Gastroesophageal sphincter (tissue), 4 donors: Measurements from ENCODE around the gene NRP1. TPM values are rescaled to one million over a fixed set of nuclear protein-coding genes. Genes with fewer than 3 reads are reported as not detected.

Experiments
- ATAC-seq: fragments of 150-250 bp; one replicate; pipeline ENCODE4 v1.9.1; 2016; ENCODE audit warnings: mild to moderate bottlenecking, moderate library complexity
- H3K27ac ChIP-seq, 4 donors: fragments of 200-600 bp; sonication (generic) in 3 of 4; 1 replicate in 3 of 4; 2 replicates in 1 of 4; pipeline ENCODE4 v1.5.1; 2016 to 2019
- H3K27me3 ChIP-seq: fragments of 200-600 bp; sonication (generic); one replicate; pipeline ENCODE4 v1.5.1; 2019
- H3K36me3 ChIP-seq, 2 donors: fragments of 200-600 bp; sonication (generic); one replicate each; pipeline ENCODE4 v1.5.1; 2019; ENCODE audit warnings: control low read depth in 1 of 2
- H3K4me1 ChIP-seq, 3 donors: fragments of 200-600 bp; sonication (generic); 1 replicate in 2 of 3; 2 replicates in 1 of 3; pipeline ENCODE4 v1.5.1; 2016 to 2019; ENCODE audit warnings: control low read depth in 2 of 3
- H3K4me3 ChIP-seq, 2 donors: fragments of 200-600 bp; sonication (generic); one replicate each; pipeline ENCODE4 v1.5.1; 2019; ENCODE audit warnings: mild to moderate bottlenecking in 1 of 2, moderate library complexity in 1 of 2
- H3K9me3 ChIP-seq, 3 donors: fragments of 200-600 bp; sonication (generic); one replicate each; pipeline ENCODE4 v1.5.1; 2017 to 2019; ENCODE audit warnings: control low read depth in 2 of 3
- EP300 ChIP-seq: sonication (generic); formaldehyde crosslinking; IDR thresholded peaks from one replicate; pipeline ENCODE4 v1.6.1; 2017; ENCODE audit warnings: antibody characterized with exemption, mild to moderate bottlenecking
- POLR2A ChIP-seq, 2 donors: fragments of 450-650 bp; IDR thresholded peaks; one replicate each; pipeline ENCODE4 v1.6.1; 2017; ENCODE audit warnings: antibody characterized with exemption in 2 of 2, mild to moderate bottlenecking in 2 of 2, moderate library complexity in 1 of 2
- POLR2AphosphoS5 ChIP-seq: sonication (generic); formaldehyde crosslinking; IDR thresholded peaks from one replicate; pipeline ENCODE4 v1.6.1; 2017; ENCODE audit warnings: antibody characterized with exemption
- WGBS, 2 donors: methylation state at CpG; one replicate each; pipeline ENCODE4 v1.1.5; 2018; ENCODE audit warnings: low coverage in 1 of 2; 5-methylcytosine and 5-hydroxymethylcytosine counted together
- total RNA-seq, 4 donors: library from RNA; depleted of rRNA; stranded (reverse); fragments of >200 nt; gene quantifications; one replicate each; pipeline ENCODE4 v1.1.0, GENCODE V29; 2016
- TF ChIP-seq, protein P1 (sequence below), 4 experiments: fragments of 200-600 bp in 2 of 4; fragments of 450-650 bp in 2 of 4; sonication (generic) in 1 of 4; IDR thresholded peaks; one replicate each; pipeline ENCODE4 v1.5.1; 2017 to 2019; ENCODE audit warnings: antibody characterized with exemption in 4 of 4, mild to moderate bottlenecking in 2 of 4, moderate library complexity in 2 of 4

The NRP1 gene
- total RNA-seq, 4 donors from 2014 or later = 43.4 to 95.4 (median 52.7) TPM

DNA sequence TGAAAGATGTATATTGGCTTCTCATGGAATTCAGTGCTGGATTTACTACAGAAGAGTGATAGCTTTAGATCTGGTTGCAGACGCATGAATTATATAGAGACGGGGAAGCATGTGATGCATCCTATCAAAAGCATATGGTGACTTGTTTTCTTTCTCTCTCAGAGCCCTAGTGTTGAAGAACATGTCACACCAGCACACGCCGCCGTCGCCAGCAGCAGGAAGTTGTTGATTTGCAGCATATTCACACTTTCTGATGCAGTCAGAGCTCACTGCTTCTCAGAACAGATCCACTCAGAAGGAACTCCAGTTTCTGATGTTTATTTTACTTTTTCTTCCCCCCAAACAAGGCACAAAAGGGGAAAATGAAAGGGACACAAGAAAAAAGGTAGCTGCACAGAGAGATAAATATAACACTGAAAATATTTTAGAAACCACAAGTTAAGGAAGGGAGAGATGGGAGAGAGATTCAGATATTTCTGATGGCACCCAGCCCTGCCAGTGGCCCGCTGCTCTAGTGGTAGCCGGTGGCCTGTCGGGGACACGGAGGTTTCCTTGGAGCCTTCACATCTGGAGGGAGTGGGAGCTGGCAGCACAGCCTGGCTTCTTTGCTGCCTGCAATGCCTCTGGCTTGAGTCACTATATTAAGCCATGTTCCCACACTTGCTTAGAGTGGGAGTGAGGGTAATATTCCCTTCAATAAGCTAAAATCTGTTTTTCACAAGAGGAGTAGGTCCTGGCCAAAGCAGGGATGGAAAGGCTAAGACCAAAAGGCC, 123.2 kb downstream of the NRP1 start:
- 53 to 54% methylated on average over 9 to 10 of the region's 10 CpGs for WGBS, 2 donors
- no peaks in the 10 kb centered on the region for H3K27me3 ChIP-seq
- peak; percentile 71 for ATAC-seq
- H3K4me1 ChIP-seq = peaks cover 0 to 35% (median 0%) of the 10 kb centered on the region in 3 donors
- no peaks in the 10 kb centered on the region for H3K9me3 ChIP-seq
- TF ChIP-seq, protein P1, sequence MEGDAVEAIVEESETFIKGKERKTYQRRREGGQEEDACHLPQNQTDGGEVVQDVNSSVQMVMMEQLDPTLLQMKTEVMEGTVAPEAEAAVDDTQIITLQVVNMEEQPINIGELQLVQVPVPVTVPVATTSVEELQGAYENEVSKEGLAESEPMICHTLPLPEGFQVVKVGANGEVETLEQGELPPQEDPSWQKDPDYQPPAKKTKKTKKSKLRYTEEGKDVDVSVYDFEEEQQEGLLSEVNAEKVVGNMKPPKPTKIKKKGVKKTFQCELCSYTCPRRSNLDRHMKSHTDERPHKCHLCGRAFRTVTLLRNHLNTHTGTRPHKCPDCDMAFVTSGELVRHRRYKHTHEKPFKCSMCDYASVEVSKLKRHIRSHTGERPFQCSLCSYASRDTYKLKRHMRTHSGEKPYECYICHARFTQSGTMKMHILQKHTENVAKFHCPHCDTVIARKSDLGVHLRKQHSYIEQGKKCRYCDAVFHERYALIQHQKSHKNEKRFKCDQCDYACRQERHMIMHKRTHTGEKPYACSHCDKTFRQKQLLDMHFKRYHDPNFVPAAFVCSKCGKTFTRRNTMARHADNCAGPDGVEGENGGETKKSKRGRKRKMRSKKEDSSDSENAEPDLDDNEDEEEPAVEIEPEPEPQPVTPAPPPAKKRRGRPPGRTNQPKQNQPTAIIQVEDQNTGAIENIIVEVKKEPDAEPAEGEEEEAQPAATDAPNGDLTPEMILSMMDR (IDR thresholded peaks at IDR 0.05) = no peak
- peak; percentile 79 for TF ChIP-seq POLR2AphosphoS5
- H3K4me3 ChIP-seq = no peak overlapping the region
- peaks cover 0 to 75% of the 10 kb centered on the region in 2 donors for H3K36me3 ChIP-seq
- peak overlapping the region in 3 of 4 donors; percentile 27 to 53 (median 33) for H3K27ac ChIP-seq

DNA sequence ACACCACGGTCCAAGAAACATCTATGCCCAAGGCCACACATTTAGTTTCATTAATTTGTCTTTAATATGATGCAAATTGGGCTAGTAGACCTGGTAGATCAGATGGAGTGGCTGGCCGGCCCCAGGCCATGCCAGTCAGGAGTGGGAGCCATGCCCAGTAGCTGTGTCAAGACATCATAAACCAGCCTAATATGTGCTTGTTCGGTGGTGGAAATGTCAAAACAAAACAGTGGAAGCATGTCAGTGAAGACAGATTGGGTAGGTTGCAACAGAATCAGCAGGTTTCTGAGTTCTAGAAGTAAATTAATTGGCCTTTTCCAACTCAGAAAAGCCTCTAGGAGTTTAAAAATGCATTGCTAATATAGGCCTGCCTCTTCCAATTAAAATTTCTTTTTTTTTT, 124.7 kb downstream of the NRP1 start:
- Histone ChIP-seq H3K36me3 (peaks cover 0 to 77% of the 10 kb centered on the region in 2 donors), H3K9me3 (no peaks in the 10 kb centered on the region), H3K27ac (peak overlapping the region in 1 of 4 donors; percentile 2), H3K4me3 (no peak overlapping the region), H3K27me3 (no peaks in the 10 kb centered on the region), H3K4me1 (peaks cover 0 to 28% (median 0%) of the 10 kb centered on the region in 3 donors)
- WGBS, 2 donors = 67% methylated on average over 1 of the region's 3 CpGs; no CpG with 5 or more reads in 1 of the 2 donors
- TF ChIP-seq, protein P1 (IDR thresholded peaks at IDR 0.05) = no peak
- no peak for TF ChIP-seq EP300
- no peak for TF ChIP-seq POLR2A (IDR thresholded peaks at IDR 0.05)
- peak; percentile 80 for TF ChIP-seq POLR2AphosphoS5
- ATAC-seq = no peak

DNA sequence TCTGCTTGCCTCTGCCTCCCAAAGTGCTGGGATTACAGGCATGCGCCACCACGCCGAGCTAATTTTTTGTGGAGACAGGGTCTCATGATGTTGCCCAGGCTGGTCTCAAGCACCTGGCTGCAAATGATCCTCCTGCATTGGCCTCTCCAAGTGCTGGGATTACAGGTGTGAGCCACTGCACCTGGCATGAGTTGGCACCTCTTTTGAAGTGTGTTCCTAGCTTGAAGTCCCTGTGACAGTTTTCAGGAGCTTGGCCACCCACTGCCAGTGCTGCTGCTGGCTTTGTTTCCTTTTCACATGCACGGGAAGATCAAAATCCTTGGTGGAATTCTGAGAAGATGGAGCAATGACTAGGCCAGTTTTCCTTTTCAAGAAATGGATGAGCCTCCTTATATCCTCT, 126.3 kb downstream of the NRP1 start:
- ATAC-seq = no peak
- Histone ChIP-seq H3K27me3 (no peaks in the 10 kb centered on the region), H3K27ac (no peak overlapping the region), H3K36me3 (peaks cover 0 to 66% of the 10 kb centered on the region in 2 donors), H3K4me3 (no peak overlapping the region), H3K4me1 (peaks cover 0 to 28% (median 0%) of the 10 kb centered on the region in 3 donors), H3K9me3 (no peaks in the 10 kb centered on the region)
- 80 to 90% methylated on average over 1 of the region's 4 CpGs for WGBS, 2 donors
- TF ChIP-seq POLR2AphosphoS5 (no peak), EP300 (no peak), POLR2A (IDR thresholded peaks at IDR 0.05) (no peak)
- TF ChIP-seq, protein P1 (IDR thresholded peaks at IDR 0.05) = no peak

DNA sequence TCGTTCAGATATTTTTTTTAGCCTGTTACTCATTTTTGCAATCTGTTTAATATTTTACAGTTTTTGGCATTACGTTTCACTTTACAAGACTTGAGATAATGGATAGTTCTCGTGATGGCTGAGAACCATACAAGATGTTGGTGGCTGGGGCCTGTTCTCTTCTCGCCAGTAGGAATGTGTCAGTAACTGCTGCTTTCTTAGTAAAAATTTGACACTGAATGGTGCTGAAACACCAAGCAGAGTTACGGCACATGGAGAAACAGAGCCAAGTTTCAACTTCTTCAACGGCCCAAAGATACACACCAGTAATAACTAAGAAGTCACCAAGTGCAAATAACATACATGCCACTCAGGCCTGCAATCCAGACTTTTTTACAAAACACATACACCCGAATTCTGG, 130.4 kb downstream of the NRP1 start:
- no peak overlapping the region for H3K27ac ChIP-seq
- no peak overlapping the region for H3K4me3 ChIP-seq
- WGBS, 2 donors = 40 to 56% methylated on average over 1 to 7 of the region's 7 CpGs
- peak; percentile 86 for ATAC-seq
- no peaks in the 10 kb centered on the region for H3K9me3 ChIP-seq
- TF ChIP-seq, protein P1 (IDR thresholded peaks at IDR 0.05) = no peak
- TF ChIP-seq POLR2AphosphoS5 = peak; percentile 30
- no peaks in the 10 kb centered on the region for H3K27me3 ChIP-seq
- H3K36me3 ChIP-seq = peaks cover 4 to 77% of the 10 kb centered on the region in 2 donors
- no peaks in the 10 kb centered on the region for H3K4me1 ChIP-seq

DNA sequence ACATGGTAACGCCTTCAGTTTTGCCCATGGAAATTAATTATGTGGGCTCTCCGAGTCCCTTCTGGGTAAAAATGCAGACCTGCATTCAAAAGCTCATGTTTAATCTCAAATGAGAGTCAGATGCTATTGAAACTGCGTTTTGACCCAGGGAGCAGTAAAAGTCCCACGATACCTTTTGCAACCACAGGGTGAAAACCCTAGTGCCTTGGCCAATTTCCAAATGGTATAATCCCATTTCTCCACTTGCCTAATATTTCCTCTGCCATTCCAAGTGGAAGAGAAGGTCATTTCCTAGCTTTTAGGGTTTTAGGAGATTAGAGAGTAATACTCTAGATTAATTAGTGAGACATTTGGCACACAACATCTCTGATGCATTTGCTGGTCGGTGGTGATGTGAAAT, 132.5 kb downstream of the NRP1 start:
- Histone ChIP-seq H3K27ac (peak overlapping the region in 1 of 4 donors; percentile 0), H3K27me3 (no peaks in the 10 kb centered on the region), H3K4me1 (peaks cover 0 to 7% (median 0%) of the 10 kb centered on the region in 3 donors), H3K36me3 (peaks cover 4 to 68% of the 10 kb centered on the region in 2 donors), H3K4me3 (no peak overlapping the region), H3K9me3 (no peaks in the 10 kb centered on the region)
- TF ChIP-seq, protein P1 (IDR thresholded peaks at IDR 0.05) = no peak
- TF ChIP-seq POLR2A (IDR thresholded peaks at IDR 0.05) (no peak), POLR2AphosphoS5 (no peak), EP300 (no peak)
- no peak for ATAC-seq
- 67 to 80% methylated on average over 5 of the region's 5 CpGs for WGBS, 2 donors
